ENCODE data around the gene KCNQ2.

KCNQ2 gene

GRCh38 chr20:63400486-63401210 is 71.8 kb downstream of the KCNQ2 start:
- DNase-seq, result no peak

- no peak for DNase-seq
Observed at GRCh38 chr20:63399596-63400375, 72.7 kb downstream of the KCNQ2 start.

GRCh38 chr20:63398744-63399514 is 73.5 kb downstream of the KCNQ2 start:
- no peak for DNase-seq

- no peak for DNase-seq
Observed at GRCh38 chr20:63397946-63398450, 74.5 kb downstream of the KCNQ2 start.

GRCh38 chr20:63397155-63397843 is 75.2 kb downstream of the KCNQ2 start:
- DNase-seq, result no peak

- no peak for DNase-seq
Observed at GRCh38 chr20:63396300-63396699, 76.2 kb downstream of the KCNQ2 start.

GRCh38 chr20:63395723-63396122 is 76.7 kb downstream of the KCNQ2 start:
- DNase-seq, result no peak

GRCh38 chr20:63394920-63395455 is 77.5 kb downstream of the KCNQ2 start:
- no peak for DNase-seq

- no peak for DNase-seq
Observed at GRCh38 chr20:63394069-63394919, 78.2 kb downstream of the KCNQ2 start.

GRCh38 chr20:63393566-63393965 is 78.9 kb downstream of the KCNQ2 start:
- no peak for DNase-seq

- DNase-seq, result no peak
Observed at GRCh38 chr20:63392465-63393365, 79.7 kb downstream of the KCNQ2 start.

- DNase-seq, result no peak
Observed at GRCh38 chr20:63387917-63388316, 84.5 kb downstream of the KCNQ2 start.

GRCh38 chr20:63387393-63387792 is 85.1 kb downstream of the KCNQ2 start:
- DNase-seq, result no peak

- DNase-seq, result peak; percentile 36
Observed at GRCh38 chr20:63386491-63386890, 86.0 kb downstream of the KCNQ2 start.

GRCh38 chr20:63385819-63386218 is 86.6 kb downstream of the KCNQ2 start:
- DNase-seq, result no peak

GRCh38 chr20:63384336-63384735 is 88.1 kb downstream of the KCNQ2 start:
- no peak for DNase-seq

GRCh38 chr20:63383556-63383955 is 88.9 kb downstream of the KCNQ2 start:
- DNase-seq, result no peak

GRCh38 chr20:63382551-63383300 is 89.7 kb downstream of the KCNQ2 start:
- DNase-seq, result no peak

GRCh38 chr20:63381781-63382431 is 90.5 kb downstream of the KCNQ2 start:
- DNase-seq, result no peak

All from MV-4-11 (cell line).